Breast epithelium (tissue), 3 donors: Measurements from ENCODE around the gene HSD17B4.

Experiments used
- POLR2A ChIP-seq: fragments of 450-650 bp; IDR thresholded peaks from one replicate; pipeline ENCODE4 v1.6.1; 2016; ENCODE audit warnings: antibody characterized with exemption, mild to moderate bottlenecking, moderate library complexity
- TF ChIP-seq, protein P1 (sequence below), 3 donors: fragments of 450-650 bp; IDR thresholded peaks; one replicate each; pipeline ENCODE4 v1.5.1; 2016 to 2017; ENCODE audit warnings: antibody characterized with exemption in 3 of 3, mild to moderate bottlenecking in 3 of 3, moderate library complexity in 3 of 3

DNA sequence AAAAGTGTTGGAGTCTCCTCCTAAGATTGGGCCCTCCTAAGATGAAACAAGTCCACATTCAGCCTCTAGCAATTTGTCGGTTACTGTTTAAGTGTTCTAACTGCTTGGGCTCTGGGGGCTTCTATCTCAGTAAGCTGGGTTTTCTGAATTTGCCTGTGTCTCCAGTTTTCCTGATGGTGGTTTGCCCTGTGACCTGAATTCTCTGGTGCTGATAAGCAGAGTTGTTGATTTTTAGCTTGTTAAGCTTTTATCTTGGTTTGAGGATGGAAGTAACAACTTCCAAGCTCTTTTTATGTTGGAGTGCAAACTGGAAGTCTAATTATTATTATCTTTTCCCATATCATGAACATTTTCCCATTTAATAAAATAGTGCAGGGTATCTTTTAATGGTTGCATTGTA is 30.9 kb downstream of the HSD17B4 start:
- TF ChIP-seq, protein P1, sequence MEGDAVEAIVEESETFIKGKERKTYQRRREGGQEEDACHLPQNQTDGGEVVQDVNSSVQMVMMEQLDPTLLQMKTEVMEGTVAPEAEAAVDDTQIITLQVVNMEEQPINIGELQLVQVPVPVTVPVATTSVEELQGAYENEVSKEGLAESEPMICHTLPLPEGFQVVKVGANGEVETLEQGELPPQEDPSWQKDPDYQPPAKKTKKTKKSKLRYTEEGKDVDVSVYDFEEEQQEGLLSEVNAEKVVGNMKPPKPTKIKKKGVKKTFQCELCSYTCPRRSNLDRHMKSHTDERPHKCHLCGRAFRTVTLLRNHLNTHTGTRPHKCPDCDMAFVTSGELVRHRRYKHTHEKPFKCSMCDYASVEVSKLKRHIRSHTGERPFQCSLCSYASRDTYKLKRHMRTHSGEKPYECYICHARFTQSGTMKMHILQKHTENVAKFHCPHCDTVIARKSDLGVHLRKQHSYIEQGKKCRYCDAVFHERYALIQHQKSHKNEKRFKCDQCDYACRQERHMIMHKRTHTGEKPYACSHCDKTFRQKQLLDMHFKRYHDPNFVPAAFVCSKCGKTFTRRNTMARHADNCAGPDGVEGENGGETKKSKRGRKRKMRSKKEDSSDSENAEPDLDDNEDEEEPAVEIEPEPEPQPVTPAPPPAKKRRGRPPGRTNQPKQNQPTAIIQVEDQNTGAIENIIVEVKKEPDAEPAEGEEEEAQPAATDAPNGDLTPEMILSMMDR (IDR thresholded peaks at IDR 0.05): no peak
- no peak for TF ChIP-seq POLR2A
